ENCODE results near the gene PPM1F. TPM values are rescaled to one million over a fixed set of nuclear protein-coding genes. Genes with fewer than 3 reads are reported as not detected.
A peak's percentile ranks its signal among the peaks of the same experiment; 100 is the strongest.

PPM1F gene
- total RNA-seq, 1 experiment from 2014 or later = 21.1 TPM

GRCh38 chr22:21949569-21949918 lies 3.1 kb downstream of the PPM1F start:
- no peaks in the 10 kb centered on the region for H3K79me2 ChIP-seq (ENCODE audit: insufficient read depth, low read length)
- H2BK12ac ChIP-seq (ENCODE audit: insufficient read length, low read depth, low read length) = no peak overlapping the region
- no peak for DNase-seq
- H2AFZ ChIP-seq (ENCODE audit: low read length) = no peak overlapping the region
- no peak overlapping the region for H3K9ac ChIP-seq (ENCODE audit: extremely low read depth, insufficient read length, low read length)
- no peak overlapping the region for H3K56ac ChIP-seq (ENCODE audit: insufficient read length, low read depth, low read length)
- peaks cover 3% of the 10 kb centered on the region for H3K23me2 ChIP-seq (ENCODE audit: insufficient read length, low read depth, low read length, poor library complexity, severe bottlenecking)
- H4K5ac ChIP-seq (ENCODE audit: insufficient read length, low read depth, low read length) = no peak overlapping the region
- H3K27ac ChIP-seq (ENCODE audit: insufficient read length, low read depth, low read length) = no peak overlapping the region
- H3K18ac ChIP-seq (ENCODE audit: insufficient read length, low read depth, low read length) = no peak overlapping the region
- WGBS (ENCODE audit: extremely low coverage, insufficient read length, low lambda C conversion rate) = no CpG with 5 or more reads among the region's 8 CpGs
- H3K4ac ChIP-seq (ENCODE audit: low read depth, low read length) = no peak overlapping the region
- Mint-ChIP-seq H3K4me1 (peaks cover 15 to 27% of the 10 kb centered on the region in 2 experiments), H3K36me3 (ENCODE audit: insufficient read depth in 1 of 3, low read depth in 3 of 3) (peaks cover 6 to 12% (median 10%) of the 10 kb centered on the region in 3 experiments), H3K9me3 (peaks cover 0 to 4% of the 10 kb centered on the region in 2 experiments; a peak in 3 of 5 replicates), H3K27me3 (ENCODE audit: low read depth) (peaks cover 28% of the 10 kb centered on the region), H3K4me3 (no peak overlapping the region), H3K27ac (peak overlapping the region in 1 of 3 experiments; percentile 84; a peak in 1 of 7 replicates)
- no peak overlapping the region for H3K23ac ChIP-seq (ENCODE audit: insufficient read length, low read depth, low read length)
- no peak overlapping the region for H2BK15ac ChIP-seq (ENCODE audit: low read depth, low read length)
- no peak overlapping the region for H2BK5ac ChIP-seq (ENCODE audit: insufficient read length, low read length)
- peaks cover 2% of the 10 kb centered on the region; the same call in 1 of the 2 replicates for H3K4me1 ChIP-seq (ENCODE audit: insufficient read depth, low read length)
- no peak overlapping the region for H2BK20ac ChIP-seq (ENCODE audit: low read depth, low read length, poor library complexity, severe bottlenecking)
- H4K8ac ChIP-seq (replicated peaks; ENCODE audit: insufficient read length, low read depth, low read length) = no peak overlapping the region
- H3K9me3 ChIP-seq (ENCODE audit: control insufficient read depth, low read depth, low read length) = no peaks in the 10 kb centered on the region
- H4K91ac ChIP-seq (ENCODE audit: insufficient read length, low read depth, low read length) = no peak overlapping the region
- no peaks in the 10 kb centered on the region; the same call in 1 of the 2 replicates for H3K27me3 ChIP-seq (ENCODE audit: insufficient read depth, low read length)
- no peak overlapping the region for H2AK5ac ChIP-seq (ENCODE audit: insufficient read length, low read length)
- H2BK120ac ChIP-seq (ENCODE audit: low read depth, low read length, poor library complexity, severe bottlenecking) = no peak overlapping the region
- no peak overlapping the region for H3K4me2 ChIP-seq (ENCODE audit: insufficient read depth, insufficient read length, low read length)
- no peaks in the 10 kb centered on the region for H4K20me1 ChIP-seq (ENCODE audit: control insufficient read depth, insufficient read depth, insufficient read length)
- TF ChIP-seq CTCF (conservative IDR thresholded peaks at IDR 0.05) = no peak
- H3K79me1 ChIP-seq (ENCODE audit: insufficient read depth, low read depth, low read length, poor library complexity, severe bottlenecking) = no peaks in the 10 kb centered on the region
- no peak overlapping the region for H3T11ph ChIP-seq (ENCODE audit: low read length)
- no peak overlapping the region for H3K14ac ChIP-seq (ENCODE audit: insufficient read depth, low read length)

Measured in H9 (cell line).